Lower leg skin (tissue), 3 donors: ENCODE measurements around the gene CTNNBL1.

Source experiments
- POLR2A ChIP-seq, 2 donors: fragments of 450-650 bp; IDR thresholded peaks; one replicate each; pipeline ENCODE4 v1.6.1; 2016 to 2017; ENCODE audit warnings: antibody characterized with exemption in 2 of 2, mild to moderate bottlenecking in 1 of 2, moderate library complexity in 1 of 2
- TF ChIP-seq, protein P1 (sequence below), 3 donors: fragments of 450-650 bp; IDR thresholded peaks; one replicate each; pipeline ENCODE4 v1.5.1; 2016; ENCODE audit warnings: antibody characterized with exemption in 3 of 3, mild to moderate bottlenecking in 3 of 3, moderate library complexity in 2 of 3

DNA sequence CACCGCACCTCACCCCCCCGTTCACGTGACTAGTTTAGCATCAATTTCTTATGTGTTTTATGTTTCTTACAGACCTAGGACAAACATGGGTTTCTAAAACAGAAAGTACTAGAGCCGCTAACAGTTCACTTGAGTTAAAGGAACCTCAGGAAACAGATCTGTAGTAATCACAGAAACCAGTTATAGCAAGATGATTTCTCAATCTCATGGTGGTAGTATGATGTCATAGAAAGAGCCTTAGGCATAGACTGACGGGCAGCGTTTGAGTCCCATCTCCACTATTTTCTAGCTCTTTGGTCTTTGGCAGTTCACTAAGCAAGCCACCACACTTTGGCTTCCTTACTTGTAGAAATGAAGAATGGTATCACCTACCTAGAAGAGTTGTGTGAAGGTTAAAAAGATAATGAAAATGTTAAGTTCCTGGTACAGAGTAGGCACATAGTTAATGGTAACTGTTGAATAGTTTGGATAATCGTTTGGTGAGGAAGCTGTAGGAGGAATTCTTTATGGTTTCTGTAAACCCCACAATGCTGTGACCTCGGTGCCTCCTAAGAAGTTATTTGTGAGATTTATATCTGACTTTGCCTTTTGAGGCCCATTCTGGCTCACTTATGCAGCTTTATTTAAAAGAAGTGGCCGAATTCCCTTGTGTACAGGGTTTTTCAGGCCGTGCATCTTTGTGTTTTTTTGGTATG, 21.3 kb downstream of the CTNNBL1 start:
- no peak for TF ChIP-seq POLR2A (IDR thresholded peaks at IDR 0.05)
- TF ChIP-seq, protein P1, sequence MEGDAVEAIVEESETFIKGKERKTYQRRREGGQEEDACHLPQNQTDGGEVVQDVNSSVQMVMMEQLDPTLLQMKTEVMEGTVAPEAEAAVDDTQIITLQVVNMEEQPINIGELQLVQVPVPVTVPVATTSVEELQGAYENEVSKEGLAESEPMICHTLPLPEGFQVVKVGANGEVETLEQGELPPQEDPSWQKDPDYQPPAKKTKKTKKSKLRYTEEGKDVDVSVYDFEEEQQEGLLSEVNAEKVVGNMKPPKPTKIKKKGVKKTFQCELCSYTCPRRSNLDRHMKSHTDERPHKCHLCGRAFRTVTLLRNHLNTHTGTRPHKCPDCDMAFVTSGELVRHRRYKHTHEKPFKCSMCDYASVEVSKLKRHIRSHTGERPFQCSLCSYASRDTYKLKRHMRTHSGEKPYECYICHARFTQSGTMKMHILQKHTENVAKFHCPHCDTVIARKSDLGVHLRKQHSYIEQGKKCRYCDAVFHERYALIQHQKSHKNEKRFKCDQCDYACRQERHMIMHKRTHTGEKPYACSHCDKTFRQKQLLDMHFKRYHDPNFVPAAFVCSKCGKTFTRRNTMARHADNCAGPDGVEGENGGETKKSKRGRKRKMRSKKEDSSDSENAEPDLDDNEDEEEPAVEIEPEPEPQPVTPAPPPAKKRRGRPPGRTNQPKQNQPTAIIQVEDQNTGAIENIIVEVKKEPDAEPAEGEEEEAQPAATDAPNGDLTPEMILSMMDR (IDR thresholded peaks at IDR 0.05) = no peak
